HG02840 (cell line): Measurements from ENCODE around the gene DCAF11.

Experiments used
- ATAC-seq: cut with Tn5 transposase; IDR thresholded peaks from one replicate; pipeline ENCODE4 v1.9.1; 2021; ENCODE audit warnings: mild to moderate bottlenecking, moderate library complexity, moderate number of reproducible peaks; ENCODE audit not compliant: unreplicated experiment, low FRiP score

The DCAF11 gene

GRCh38 chr14:24114532-24115421 lies at the start of gene DCAF11, which contains the start of gene NRL:
Gene DCAF11, plus strand, starts transcription at chr14:24114777. Its CDS starts 818 bp downstream, at chr14:24115595.
Gene NRL, minus strand, starts transcription at chr14:24114949. Its CDS starts 32,101 bp downstream, at chr14:24082848.
- peak; percentile 80 for ATAC-seq

- no peak for ATAC-seq
Measured at GRCh38 chr14:24064856-24065255, 49.7 kb upstream of the DCAF11 start.

GRCh38 chr14:24065408-24065807 lies 49.2 kb upstream of the DCAF11 start:
- no peak for ATAC-seq

DNA sequence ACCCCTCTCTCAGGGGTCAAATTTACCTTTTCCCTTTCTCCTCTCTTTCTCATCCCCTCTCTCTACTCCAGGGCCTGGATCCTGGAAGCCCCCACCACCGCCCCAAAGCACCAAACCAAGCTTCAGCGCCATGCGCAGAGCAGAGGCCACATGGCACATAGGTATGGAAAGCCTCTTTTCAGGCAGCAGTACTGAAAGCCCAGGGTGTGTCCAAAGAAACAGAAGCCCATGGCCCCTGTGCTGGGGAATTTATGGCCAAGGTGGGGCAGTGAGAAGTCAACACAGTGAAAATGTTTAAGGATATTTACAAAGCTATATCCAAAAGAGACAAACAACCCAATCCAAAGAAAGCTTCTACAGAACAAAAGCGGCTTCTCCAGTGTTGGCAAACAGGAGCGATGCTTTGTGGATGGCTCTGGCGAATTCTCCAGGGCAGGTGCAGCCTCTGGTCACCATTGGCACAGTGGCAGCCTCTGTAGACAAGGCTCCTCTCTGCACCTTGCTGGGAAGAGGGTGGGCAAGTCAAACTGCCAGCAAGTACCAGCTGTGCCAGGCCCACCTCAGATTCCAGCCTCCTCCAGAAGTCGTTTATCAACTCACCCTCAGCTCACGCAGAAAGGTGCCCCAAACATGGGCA lies 48.0 kb upstream of the DCAF11 start:
- no peak for ATAC-seq

- no peak for ATAC-seq
Measured at GRCh38 chr14:24067133-24068082, 47.2 kb upstream of the DCAF11 start.

DNA sequence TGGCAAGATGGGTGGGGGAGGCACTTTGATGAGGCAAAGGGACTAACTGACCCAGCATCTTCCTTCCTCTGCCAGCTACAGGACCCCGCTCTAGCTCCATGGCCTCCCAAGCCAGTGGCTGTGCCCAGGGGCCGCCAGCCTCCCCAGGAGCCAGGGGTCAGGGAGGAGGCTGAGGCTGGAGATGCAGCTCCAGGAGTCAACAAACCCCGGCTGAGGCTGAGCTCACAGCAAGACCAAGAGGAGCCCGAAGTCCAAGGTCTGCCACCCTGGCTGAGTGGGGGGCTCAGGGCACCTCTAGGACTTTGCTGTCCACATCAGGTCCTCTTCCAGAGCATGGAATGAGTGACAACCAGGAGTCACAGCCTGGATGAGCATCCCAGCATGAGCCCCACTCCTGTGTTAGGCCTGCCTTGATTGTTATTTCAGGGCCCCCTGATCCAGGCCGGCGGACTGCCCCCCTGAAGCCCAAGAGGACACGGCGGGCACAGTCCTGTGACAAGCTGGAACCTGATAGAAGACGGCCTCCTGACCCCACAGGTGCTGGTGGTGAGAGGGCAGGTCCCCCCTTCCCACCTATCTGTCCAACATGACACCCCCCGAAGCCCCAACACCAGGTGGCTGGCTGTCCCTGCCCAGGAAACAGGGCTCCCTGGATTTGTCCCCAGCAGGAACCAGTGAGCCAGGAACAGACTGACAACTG lies 45.7 kb upstream of the DCAF11 start:
- ATAC-seq, result no peak

DNA sequence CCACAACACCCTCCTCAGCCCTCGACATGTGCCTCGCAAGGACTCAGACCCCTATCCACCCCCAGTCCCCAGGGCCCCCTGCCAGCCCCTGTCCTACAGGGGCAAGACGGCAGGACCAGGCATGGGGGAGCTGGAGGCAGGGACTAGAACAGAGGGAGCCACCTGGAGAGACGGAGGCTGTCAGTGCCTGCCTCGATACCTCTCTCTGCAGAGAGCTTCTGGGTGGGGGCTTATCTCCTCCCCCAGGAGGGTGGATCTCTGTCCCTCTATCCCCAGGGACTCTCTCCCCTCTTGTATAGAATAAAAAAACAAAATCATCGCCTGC lies 45.2 kb upstream of the DCAF11 start:
- no peak for ATAC-seq

DNA sequence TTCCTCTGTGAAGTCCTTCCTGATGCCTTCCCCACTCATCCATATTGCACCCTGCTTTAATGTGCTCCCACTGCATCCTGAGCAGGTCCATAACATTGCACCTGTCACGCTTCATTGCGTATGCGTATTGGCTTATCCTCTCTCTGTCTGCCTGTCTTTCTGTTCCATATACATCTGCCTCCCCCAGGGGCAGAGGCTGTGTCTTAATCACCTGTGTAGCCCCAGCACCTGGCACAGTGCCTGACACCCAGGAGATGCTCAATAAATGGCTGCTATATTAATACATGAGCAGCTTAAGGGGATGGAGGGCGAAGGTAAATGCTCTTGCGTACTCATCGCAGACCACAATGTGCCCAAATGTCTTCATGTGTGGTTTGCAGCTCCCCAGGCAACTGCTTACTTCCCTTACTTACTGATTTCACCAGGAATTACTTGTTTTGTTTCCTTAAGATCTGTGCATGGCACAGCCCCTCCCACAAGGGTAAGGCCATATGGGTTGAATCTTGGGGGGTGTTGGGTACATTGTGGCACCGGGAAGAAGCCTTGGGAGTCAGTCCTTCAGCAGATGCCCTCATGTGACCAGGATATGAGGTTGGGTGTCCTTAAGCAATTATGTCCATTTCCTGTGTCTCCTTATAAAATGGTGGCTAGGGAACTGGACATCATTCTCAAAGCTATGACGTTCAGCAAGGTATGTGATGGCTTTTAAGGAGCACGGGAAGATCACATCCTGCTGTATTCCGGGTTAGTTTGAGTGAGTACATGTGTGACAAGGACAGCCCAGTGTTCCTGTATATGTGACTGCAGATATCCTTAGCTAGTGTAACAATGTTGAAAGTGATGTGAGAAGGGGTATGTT lies 44.1 kb upstream of the DCAF11 start:
- ATAC-seq, result no peak

- no peak for ATAC-seq
Measured at GRCh38 chr14:24071144-24071697, 43.4 kb upstream of the DCAF11 start, which contains the start of gene CPNE6. Gene CPNE6, plus strand, starts transcription at chr14:24071562. Its CDS starts 1,375 bp downstream, at chr14:24072937.

- no peak for ATAC-seq
Measured at GRCh38 chr14:24071836-24072430, 42.6 kb upstream of the DCAF11 start.

GRCh38 chr14:24072436-24072835 lies 42.1 kb upstream of the DCAF11 start:
- ATAC-seq, result no peak

- no peak for ATAC-seq
Measured at GRCh38 chr14:24072881-24073877, 41.4 kb upstream of the DCAF11 start.

- ATAC-seq, result no peak
Measured at GRCh38 chr14:24074625-24075484, 39.7 kb upstream of the DCAF11 start.

- no peak for ATAC-seq
Measured at GRCh38 chr14:24075485-24076301, 38.9 kb upstream of the DCAF11 start.

DNA sequence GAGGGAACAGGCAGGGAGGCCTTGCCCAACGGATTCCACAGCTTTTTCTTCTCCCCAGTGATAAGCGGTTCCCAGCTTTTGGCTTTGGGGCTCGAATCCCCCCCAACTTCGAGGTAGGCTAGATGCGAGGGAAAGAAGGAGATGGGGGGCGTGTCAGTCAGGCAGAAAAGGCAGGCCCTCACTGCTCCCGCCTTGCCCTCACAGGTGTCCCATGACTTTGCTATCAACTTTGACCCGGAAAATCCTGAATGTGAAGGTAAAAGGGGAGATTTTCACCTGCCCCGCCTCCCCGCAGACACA lies 38.3 kb upstream of the DCAF11 start:
- ATAC-seq, result no peak

DNA sequence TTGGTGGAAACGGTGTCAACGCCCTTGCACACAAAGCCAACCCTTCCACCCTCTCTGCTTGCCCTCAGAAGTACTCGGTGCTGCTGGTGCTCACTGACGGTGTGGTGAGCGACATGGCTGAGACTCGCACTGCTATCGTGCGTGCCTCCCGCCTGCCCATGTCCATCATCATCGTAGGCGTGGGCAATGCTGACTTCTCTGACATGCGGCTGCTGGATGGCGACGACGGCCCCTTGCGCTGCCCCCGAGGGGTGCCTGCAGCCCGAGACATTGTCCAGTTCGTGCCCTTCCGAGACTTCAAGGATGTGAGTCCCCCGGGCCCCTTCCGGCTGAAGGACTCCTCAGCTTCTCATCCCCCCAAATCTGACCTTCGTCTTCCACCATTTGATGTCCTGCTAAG lies 37.5 kb upstream of the DCAF11 start:
- no peak for ATAC-seq
